HepG2 (cell line): Measurements from ENCODE around the gene AATF. TPM values are rescaled to one million over a fixed set of nuclear protein-coding genes. Genes with fewer than 3 reads are reported as not detected.

ENCODE experiments used
- ATAC-seq: fragments of 200-7000 bp; cut with Tn5 transposase; 3 replicates; pipeline ENCODE4 v1.9.1; 2020; ENCODE audit warnings: mild to moderate bottlenecking, moderate library complexity
- BruUV-seq: library from RNA; stranded (reverse); fragments of 400-500 nt; replicated peaks from 2 replicates; lab custom pipeline; 2021; lab: Mats Ljungman, UMichigan
- CTCF ChIA-PET: fragments of 300-600 bp; formaldehyde crosslinking; extraction: SDS; loops from one replicate; lab custom pipeline; 2021; ENCODE audit warnings: low total read pairs, inconsistent platforms, low intra/inter-chr PET ratio; lab: Yijun Ruan, JAX
- POLR2A ChIA-PET: fragments of 350-600 bp; sonication (Branson Sonifier 250); formaldehyde crosslinking; loops from one replicate; lab custom pipeline; 2020; ENCODE audit warnings: antibody characterized with exemption, inconsistent platforms; lab: Yijun Ruan, JAX
- DNase-seq: peaks from one replicate; pipeline ENCODE4 v3.0.0-alpha.2; 2015; ENCODE audit warnings: low spot score
- FAIRE-seq: peaks from 3 replicates; lab custom pipeline; 2011; peaks lifted over from hg19 to GRCh38; lab: Jason Lieb, UNC
- H2AFZ ChIP-seq: one replicate; pipeline ENCODE4 v1.6.1; 2011; ENCODE audit warnings: low read length, inconsistent platforms
- H3K27ac ChIP-seq: fragments of 300-600 bp; 3 replicates; pipeline ENCODE4 v1.8.0; 2011; ENCODE audit warnings: mixed run types, mild to moderate bottlenecking, mixed read lengths, low read length, inconsistent platforms; ENCODE audit not compliant: insufficient read depth; ENCODE audit errors: extremely low read length
- H3K27me3 ChIP-seq, 2 experiments: fragments of 200-600 bp in 1 of 2; 2 replicates in 1 of 2; 3 replicates in 1 of 2; pipeline versions ENCODE4 v1.6.0 to v1.8.0; 2011; ENCODE audit warnings: low read length in 2 of 2, mild to moderate bottlenecking in 2 of 2, moderate library complexity in 2 of 2, inconsistent platforms in 1 of 2; ENCODE audit not compliant: insufficient read depth in 2 of 2, control insufficient read depth in 1 of 2
- H3K36me3 ChIP-seq, 2 experiments: fragments of 200-600 bp in 1 of 2; replicated peaks in 1 of 2; 2 replicates in 1 of 2; 3 replicates in 1 of 2; pipeline versions ENCODE4 v1.5.1 to v1.8.0; 2011; ENCODE audit warnings: low read length in 2 of 2, inconsistent platforms in 1 of 2; ENCODE audit not compliant: insufficient read depth in 2 of 2, control insufficient read depth in 1 of 2
- H3K4me1 ChIP-seq: 2 replicates; pipeline ENCODE4 v1.5.1; 2012; ENCODE audit warnings: low read length, inconsistent platforms; ENCODE audit not compliant: insufficient read depth
- H3K4me2 ChIP-seq: 2 replicates; pipeline ENCODE4 v1.6.0; 2011; ENCODE audit warnings: low read depth, low read length, inconsistent platforms
- H3K4me3 ChIP-seq, 3 experiments: fragments of 200-600 bp in 1 of 3; sonication (generic), shearing (Covaris generic) in 1 of 3; replicated peaks in 1 of 3; 2 replicates each; pipeline ENCODE4 v1.5.1; 2011 to 2016; ENCODE audit warnings: low read length in 3 of 3, inconsistent platforms in 2 of 3, low read depth in 2 of 3, mild to moderate bottlenecking in 2 of 3, control low read depth in 1 of 3, mixed read lengths in 1 of 3; ENCODE audit not compliant: insufficient read depth in 1 of 3
- H3K79me2 ChIP-seq: one replicate; pipeline ENCODE4 v1.6.1; 2011; ENCODE audit warnings: low read length, inconsistent platforms; ENCODE audit not compliant: insufficient read depth
- H3K9ac ChIP-seq: 2 replicates; pipeline ENCODE4 v1.6.0; 2011; ENCODE audit warnings: mild to moderate bottlenecking, low read depth, low read length, inconsistent platforms; ENCODE audit not compliant: insufficient read depth
- H3K9me3 ChIP-seq: 2 replicates; pipeline ENCODE4 v1.5.1; 2012; ENCODE audit warnings: mild to moderate bottlenecking, low read length
- H4K20me1 ChIP-seq: 2 replicates; pipeline ENCODE4 v1.6.0; 2011; ENCODE audit warnings: inconsistent platforms, mild to moderate bottlenecking, low read length, moderate library complexity; ENCODE audit not compliant: insufficient read depth
- ATF1 ChIP-seq: IDR thresholded peaks from 2 replicates; pipeline ENCODE4 v1.6.1; 2016; ENCODE audit warnings: mild to moderate bottlenecking, control low read depth
- CSRNP1 ChIP-seq: sonication (generic); formaldehyde crosslinking; IDR thresholded peaks from 2 replicates; pipeline ENCODE4 v1.8.1; 2023; ENCODE audit warnings: mild to moderate bottlenecking, missing genetic modification reagents
- FOXJ3 ChIP-seq: sonication (generic); formaldehyde crosslinking; IDR thresholded peaks from 2 replicates; pipeline ENCODE4 v1.4.0; 2020; ENCODE audit warnings: missing genetic modification reagents, mild to moderate bottlenecking, borderline replicate concordance
- HMG20A ChIP-seq: IDR thresholded peaks from 2 replicates; pipeline ENCODE4 v1.6.1; 2016; ENCODE audit warnings: borderline replicate concordance
- NKX3-1 ChIP-seq: sonication (generic); formaldehyde crosslinking; IDR thresholded peaks from 2 replicates; pipeline ENCODE4 v1.5.0; 2020; ENCODE audit warnings: missing genetic modification reagents
- SNAPC2 ChIP-seq: sonication (generic); formaldehyde crosslinking; IDR thresholded peaks from 2 replicates; pipeline ENCODE4 v1.8.1; 2022; ENCODE audit warnings: mild to moderate bottlenecking, missing genetic modification reagents
- TBX2 ChIP-seq: sonication (generic); formaldehyde crosslinking; IDR thresholded peaks from 2 replicates; pipeline ENCODE4 v1.5.0; 2020; ENCODE audit warnings: missing genetic modification reagents, mild to moderate bottlenecking, borderline replicate concordance
- ZNF644 ChIP-seq: IDR thresholded peaks from 2 replicates; pipeline ENCODE4 v1.6.1; 2016; ENCODE audit warnings: low read depth
- ZNF768 ChIP-seq: sonication (generic); formaldehyde crosslinking; IDR thresholded peaks from 2 replicates; pipeline ENCODE4 v1.4.0; 2020; ENCODE audit warnings: missing genetic modification reagents
- in situ Hi-C: cut with HindIII; loops from 2 replicates; pipeline ENCODE4 v1.10.0; 2017; ENCODE audit warnings: low pct_unique_long_range_greater_than_20kb; ENCODE audit not compliant: extremely low pct_ligation_motif_present
- intact Hi-C: fragments of 100-400 bp; cut with micrococcal nuclease; formaldehyde crosslinking; loops from one replicate; pipeline ENCODE4 v1.10.0; 2022; ENCODE audit not compliant: unreplicated experiment
- polyA plus RNA-seq, 8 experiments: library from polyadenylated mRNA; depleted of rRNA in 3 of 8; stranded (reverse) in 7 of 8; unstranded in 1 of 8; fragments of >200 nt; fragmentation: Illumina TruSeq in 4 of 8; extraction: Trizol in 4 of 8; gene quantifications; 2 replicates each; pipeline versions ENCODE4 v1.2.1 to v1.2.3, GENCODE V29; 2011 to 2016; ENCODE audit warnings: low read depth in 4 of 8, missing spikeins in 1 of 8, mixed read lengths in 1 of 8; ENCODE audit not compliant: insufficient read depth in 1 of 8
- total RNA-seq, 5 experiments: library from RNA; depleted of rRNA; stranded (reverse); fragments of >200 nt; fragmentation: Illumina TruSeq; extraction: Trizol; gene quantifications; 2 replicates each; pipeline ENCODE4 v1.2.3, GENCODE V29; 2016; ENCODE audit warnings: low read depth in 1 of 5
- TF ChIP-seq, protein P1 (sequence below): sonication (generic); formaldehyde crosslinking; conservative IDR thresholded peaks from 2 replicates; pipeline ENCODE4 v1.4.0; 2020; ENCODE audit warnings: missing genetic modification reagents

AATF gene
- total and polyA plus RNA-seq, 2 of the 13 experiments (the other 11 are each of a cell fraction or from before 2014, with no cell fraction given): 9.1 to 53.3 TPM

- no peak for ATAC-seq
- TF ChIP-seq, protein P1, sequence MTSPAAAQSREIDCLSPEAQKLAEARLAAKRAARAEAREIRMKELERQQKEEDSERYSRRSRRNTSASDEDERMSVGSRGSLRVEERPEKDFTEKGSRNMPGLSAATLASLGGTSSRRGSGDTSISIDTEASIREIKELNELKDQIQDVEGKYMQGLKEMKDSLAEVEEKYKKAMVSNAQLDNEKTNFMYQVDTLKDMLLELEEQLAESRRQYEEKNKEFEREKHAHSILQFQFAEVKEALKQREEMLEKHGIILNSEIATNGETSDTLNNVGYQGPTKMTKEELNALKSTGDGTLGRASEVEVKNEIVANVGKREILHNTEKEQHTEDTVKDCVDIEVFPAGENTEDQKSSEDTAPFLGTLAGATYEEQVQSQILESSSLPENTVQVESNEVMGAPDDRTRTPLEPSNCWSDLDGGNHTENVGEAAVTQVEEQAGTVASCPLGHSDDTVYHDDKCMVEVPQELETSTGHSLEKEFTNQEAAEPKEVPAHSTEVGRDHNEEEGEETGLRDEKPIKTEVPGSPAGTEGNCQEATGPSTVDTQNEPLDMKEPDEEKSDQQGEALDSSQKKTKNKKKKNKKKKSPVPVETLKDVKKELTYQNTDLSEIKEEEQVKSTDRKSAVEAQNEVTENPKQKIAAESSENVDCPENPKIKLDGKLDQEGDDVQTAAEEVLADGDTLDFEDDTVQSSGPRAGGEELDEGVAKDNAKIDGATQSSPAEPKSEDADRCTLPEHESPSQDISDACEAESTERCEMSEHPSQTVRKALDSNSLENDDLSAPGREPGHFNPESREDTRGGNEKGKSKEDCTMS (CRISPR knock-in tag): no peak
- TF ChIP-seq ZNF768 (CRISPR knock-in tag) (no peak), NKX3-1 (CRISPR knock-in tag) (no peak), HMG20A (no peak), SNAPC2 (no peak), ZNF644 (CRISPR knock-in tag) (no peak), TBX2 (no peak), ATF1 (no peak), CSRNP1 (CRISPR knock-in tag) (no peak), FOXJ3 (CRISPR knock-in tag) (no peak)
- intact Hi-C loops: no loop called here
- no peak overlapping the region for H3K4me3 ChIP-seq
- H3K9ac ChIP-seq: no peak overlapping the region
- POLR2A ChIA-PET: no interaction called here
- no peaks in the 10 kb centered on the region for H4K20me1 ChIP-seq
- peaks cover 35 to 94% of the 10 kb centered on the region in 2 experiments for H3K36me3 ChIP-seq
- in situ Hi-C loops: no loop called here
- no peak overlapping the region for H2AFZ ChIP-seq
- FAIRE-seq: no peak
- CTCF ChIA-PET: no interaction called here
- H3K4me2 ChIP-seq: no peak overlapping the region
- no peaks in the 10 kb centered on the region for H3K79me2 ChIP-seq
- H3K27ac ChIP-seq: no peak overlapping the region
- no peaks in the 10 kb centered on the region for H3K27me3 ChIP-seq
- BruUV-seq: no TSS peak
- no peaks in the 10 kb centered on the region for H3K9me3 ChIP-seq
- DNase-seq: no peak
- H3K4me1 ChIP-seq: no peaks in the 10 kb centered on the region
These were observed 143.9 kb downstream of the AATF start for GRCh38 chr17:37092701-37093100.
